H9 (cell line): ENCODE measurements around the gene CDS2. TPM values are rescaled to one million over a fixed set of nuclear protein-coding genes. Genes with fewer than 3 reads are reported as not detected.

Experiments used
- DNase-seq: peaks from one replicate; pipeline ENCODE4 v3.0.0-alpha.2; 2017
- H2AFZ ChIP-seq: one replicate; pipeline ENCODE4 v1.6.1; 2013; ENCODE audit warnings: mild to moderate bottlenecking, low read length, control low read depth, moderate library complexity
- H2AK5ac ChIP-seq: 2 replicates; pipeline ENCODE4 v1.6.1; 2013; ENCODE audit warnings: low read length, control low read depth, mixed read lengths; ENCODE audit not compliant: insufficient read length
- H2BK120ac ChIP-seq: one replicate; pipeline ENCODE4 v1.6.1; 2013; ENCODE audit warnings: low read depth, mild to moderate bottlenecking, low read length, control low read depth, inconsistent platforms; ENCODE audit not compliant: poor library complexity, severe bottlenecking
- H2BK12ac ChIP-seq: 2 replicates; pipeline ENCODE4 v1.6.1; 2013; ENCODE audit warnings: low read length, control low read depth, mixed read lengths, low read depth; ENCODE audit not compliant: insufficient read length
- H2BK15ac ChIP-seq: 2 replicates; pipeline ENCODE4 v1.6.1; 2013; ENCODE audit warnings: low read depth, low read length, control low read depth
- H2BK20ac ChIP-seq: one replicate; pipeline ENCODE4 v1.6.1; 2013; ENCODE audit warnings: low read depth, mild to moderate bottlenecking, low read length, control low read depth, inconsistent platforms; ENCODE audit not compliant: poor library complexity, severe bottlenecking
- H2BK5ac ChIP-seq: 2 replicates; pipeline ENCODE4 v1.6.1; 2013; ENCODE audit warnings: low read length, control low read depth, mixed read lengths; ENCODE audit not compliant: insufficient read length
- H3K14ac ChIP-seq: 2 replicates; pipeline ENCODE4 v1.6.1; 2013; ENCODE audit warnings: low read length, control low read depth; ENCODE audit not compliant: insufficient read depth
- H3K18ac ChIP-seq: 2 replicates; pipeline ENCODE4 v1.6.1; 2013; ENCODE audit warnings: low read depth, mild to moderate bottlenecking, mixed read lengths, low read length, control low read depth; ENCODE audit not compliant: insufficient read length
- H3K23ac ChIP-seq: 2 replicates; pipeline ENCODE4 v1.6.1; 2013; ENCODE audit warnings: low read length, control low read depth, mixed read lengths, low read depth; ENCODE audit not compliant: insufficient read length
- H3K23me2 ChIP-seq: 2 replicates; pipeline ENCODE4 v1.6.1; 2013; ENCODE audit warnings: low read depth, mild to moderate bottlenecking, mixed read lengths, low read length, control low read depth; ENCODE audit not compliant: insufficient read length, poor library complexity, severe bottlenecking
- H3K27ac ChIP-seq: 2 replicates; pipeline ENCODE4 v1.5.1; 2013; ENCODE audit warnings: low read length, control low read depth, mixed read lengths, low read depth; ENCODE audit not compliant: insufficient read length
- H3K27me3 ChIP-seq: 2 replicates; pipeline ENCODE4 v1.6.1; 2013; ENCODE audit warnings: low read length, control low read depth, inconsistent platforms; ENCODE audit not compliant: insufficient read depth
- H3K4ac ChIP-seq: 2 replicates; pipeline ENCODE4 v1.6.1; 2013; ENCODE audit warnings: low read depth, mild to moderate bottlenecking, control low read depth, inconsistent platforms, low read length, moderate library complexity
- H3K4me1 ChIP-seq: 2 replicates; pipeline ENCODE4 v1.6.1; 2013; ENCODE audit warnings: low read length, control low read depth, inconsistent platforms; ENCODE audit not compliant: insufficient read depth
- H3K4me2 ChIP-seq: 2 replicates; pipeline ENCODE4 v1.6.1; 2013; ENCODE audit warnings: low read length, control low read depth, mixed read lengths; ENCODE audit not compliant: insufficient read length, insufficient read depth
- H3K56ac ChIP-seq: 2 replicates; pipeline ENCODE4 v1.6.1; 2013; ENCODE audit warnings: low read depth, mild to moderate bottlenecking, mixed read lengths, low read length, control low read depth; ENCODE audit not compliant: insufficient read length
- H3K79me1 ChIP-seq: 2 replicates; pipeline ENCODE4 v1.6.1; 2013; ENCODE audit warnings: low read depth, mild to moderate bottlenecking, moderate library complexity, low read length, control low read depth, inconsistent platforms; ENCODE audit not compliant: insufficient read depth, poor library complexity, severe bottlenecking
- H3K79me2 ChIP-seq: 2 replicates; pipeline ENCODE4 v1.6.1; 2013; ENCODE audit warnings: low read length, control low read depth, inconsistent platforms; ENCODE audit not compliant: insufficient read depth
- H3K9ac ChIP-seq: 2 replicates; pipeline ENCODE4 v1.6.1; 2013; ENCODE audit warnings: low read length, control low read depth, mixed read lengths; ENCODE audit not compliant: insufficient read length; ENCODE audit errors: extremely low read depth
- H3K9me3 ChIP-seq: one replicate; pipeline ENCODE4 v1.6.1; 2013; ENCODE audit warnings: low read depth, low read length, inconsistent platforms; ENCODE audit not compliant: control insufficient read depth
- H3T11ph ChIP-seq: one replicate; pipeline ENCODE4 v1.6.1; 2013; ENCODE audit warnings: mild to moderate bottlenecking, low read length, control low read depth, inconsistent platforms
- H4K20me1 ChIP-seq: one replicate; pipeline ENCODE4 v1.6.1; 2013; ENCODE audit not compliant: control insufficient read depth, insufficient read length, insufficient read depth
- H4K5ac ChIP-seq: 2 replicates; pipeline ENCODE4 v1.6.1; 2013; ENCODE audit warnings: low read depth, mild to moderate bottlenecking, mixed read lengths, low read length, control low read depth; ENCODE audit not compliant: insufficient read length
- H4K8ac ChIP-seq: replicated peaks from 2 replicates; pipeline ENCODE4 v1.6.1; 2013; ENCODE audit warnings: low read length, control low read depth, mixed read lengths, low read depth; ENCODE audit not compliant: insufficient read length
- H4K91ac ChIP-seq: 2 replicates; pipeline ENCODE4 v1.6.1; 2013; ENCODE audit warnings: low read depth, mild to moderate bottlenecking, moderate library complexity, mixed read lengths, low read length, control low read depth; ENCODE audit not compliant: insufficient read length
- H3K27ac Mint-ChIP-seq, 3 experiments: 2 replicates in 2 of 3; 3 replicates in 1 of 3; pipeline ENCODE4 v1.8.0; 2020 to 2021; ENCODE audit warnings: mixed read lengths in 3 of 3, mild to moderate bottlenecking in 1 of 3, moderate library complexity in 1 of 3
- H3K27me3 Mint-ChIP-seq: 2 replicates; pipeline ENCODE4 v1.8.0; 2021; ENCODE audit warnings: low read depth, mild to moderate bottlenecking, moderate library complexity, mixed read lengths
- H3K36me3 Mint-ChIP-seq, 3 experiments: 2 replicates in 2 of 3; 3 replicates in 1 of 3; pipeline ENCODE4 v1.8.0; 2020 to 2021; ENCODE audit warnings: low read depth in 3 of 3, mixed read lengths in 3 of 3; ENCODE audit not compliant: insufficient read depth in 1 of 3
- H3K4me1 Mint-ChIP-seq, 2 experiments: 2 replicates each; pipeline ENCODE4 v1.8.0; 2020; ENCODE audit warnings: mixed read lengths in 2 of 2
- H3K4me3 Mint-ChIP-seq, 2 experiments: 2 replicates in 1 of 2; 3 replicates in 1 of 2; pipeline ENCODE4 v1.8.0; 2020 to 2021; ENCODE audit warnings: mild to moderate bottlenecking in 2 of 2, mixed read lengths in 2 of 2, moderate library complexity in 1 of 2
- H3K9me3 Mint-ChIP-seq, 2 experiments: 2 replicates in 1 of 2; 3 replicates in 1 of 2; pipeline ENCODE4 v1.8.0; 2020; ENCODE audit warnings: mild to moderate bottlenecking in 2 of 2, mixed read lengths in 2 of 2, moderate library complexity in 1 of 2
- WGBS: extraction: QIAGEN DNeasy Blood & Tissue Kit; methylation state at CpG from one replicate; pipeline ENCODE4 v1.1.7; 2013; ENCODE audit warnings: missing lambda C conversion rate, low lambda C conversion rate, mixed read lengths; ENCODE audit not compliant: insufficient read length; ENCODE audit errors: extremely low coverage; 5-methylcytosine and 5-hydroxymethylcytosine counted together
- total RNA-seq: library from RNA; stranded (reverse); gene quantifications from 2 replicates; pipeline ENCODE4 v1.2.1, GENCODE V29; 2021
- TF ChIP-seq, protein P1 (sequence below): fragments of 200-600 bp; sonication (generic); conservative IDR thresholded peaks from 3 replicates; pipeline ENCODE4 v1.8.0; 2021; ENCODE audit warnings: antibody characterized with exemption, mild to moderate bottlenecking

CDS2 gene
- total RNA-seq, 1 experiment from 2014 or later = 63.2 TPM

DNA sequence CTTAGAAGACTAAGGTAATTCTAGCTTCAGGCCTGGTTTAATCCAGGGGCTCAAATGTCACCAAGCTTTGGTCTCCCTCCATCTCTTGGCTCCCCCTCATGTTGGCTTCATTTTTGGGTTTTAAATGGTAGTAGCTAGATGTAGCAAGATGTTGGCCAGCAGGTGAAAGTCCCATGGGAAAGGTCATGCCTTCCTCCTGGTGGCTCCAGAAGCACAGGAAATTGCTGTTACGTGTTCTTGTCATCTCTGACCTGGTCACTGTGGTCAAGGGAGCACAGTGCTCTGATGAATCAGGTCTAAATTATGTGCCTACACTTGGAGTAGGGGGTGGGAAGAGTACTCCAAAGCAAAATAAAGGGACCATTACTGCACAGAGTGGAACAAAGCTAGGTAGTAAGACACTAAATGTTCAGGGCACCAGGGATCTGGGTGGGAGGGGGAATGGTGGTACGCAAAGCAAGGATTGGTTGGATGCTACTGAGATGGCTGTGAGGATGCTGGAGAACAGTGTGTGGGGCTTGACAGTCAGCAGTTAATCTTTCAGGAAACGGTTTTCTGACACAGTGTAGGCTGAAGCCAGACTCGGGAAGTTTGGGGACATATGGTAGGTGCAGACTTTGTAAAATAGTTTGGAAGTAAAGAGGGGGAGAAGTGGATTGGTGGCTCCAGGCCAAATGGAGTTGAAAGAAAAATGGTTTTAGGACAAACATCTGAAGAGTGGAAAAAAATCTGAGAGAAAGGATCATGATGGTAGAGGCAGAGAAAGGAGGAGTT is 30.1 kb downstream of the CDS2 start:
- no peaks in the 10 kb centered on the region for H3K9me3 Mint-ChIP-seq
- no peak overlapping the region for H3K27ac ChIP-seq
- no peaks in the 10 kb centered on the region for H3K79me1 ChIP-seq
- no peaks in the 10 kb centered on the region for H3K23me2 ChIP-seq
- H4K5ac ChIP-seq = no peak overlapping the region
- H3K4me2 ChIP-seq = no peak overlapping the region
- H3K56ac ChIP-seq = no peak overlapping the region
- no CpG with 5 or more reads among the region's 4 CpGs for WGBS
- H3K4me1 Mint-ChIP-seq = peaks cover 17 to 34% of the 10 kb centered on the region in 2 experiments
- H3K4me3 Mint-ChIP-seq = no peak overlapping the region
- H2BK5ac ChIP-seq = no peak overlapping the region
- H3K27me3 ChIP-seq = no peaks in the 10 kb centered on the region
- no peaks in the 10 kb centered on the region for H3K27me3 Mint-ChIP-seq
- no peak overlapping the region for H2AFZ ChIP-seq
- no peak overlapping the region for H3K14ac ChIP-seq
- H3K9ac ChIP-seq = no peak overlapping the region
- H2BK120ac ChIP-seq = no peak overlapping the region
- no peak overlapping the region for H3K18ac ChIP-seq
- H3K4me1 ChIP-seq = peaks cover 4% of the 10 kb centered on the region
- H4K20me1 ChIP-seq = no peaks in the 10 kb centered on the region
- no peaks in the 10 kb centered on the region for H3K9me3 ChIP-seq
- no peak overlapping the region for H2AK5ac ChIP-seq
- no peaks in the 10 kb centered on the region; the same call in 1 of the 2 replicates for H3K79me2 ChIP-seq
- no peak overlapping the region for H4K8ac ChIP-seq
- no peak overlapping the region for H3K23ac ChIP-seq
- DNase-seq = no peak
- no peak overlapping the region for H3T11ph ChIP-seq
- no peak overlapping the region for H2BK20ac ChIP-seq
- no peak overlapping the region for H2BK15ac ChIP-seq
- H2BK12ac ChIP-seq = no peak overlapping the region
- H3K4ac ChIP-seq = no peak overlapping the region
- no peak overlapping the region for H4K91ac ChIP-seq
- TF ChIP-seq, protein P1, sequence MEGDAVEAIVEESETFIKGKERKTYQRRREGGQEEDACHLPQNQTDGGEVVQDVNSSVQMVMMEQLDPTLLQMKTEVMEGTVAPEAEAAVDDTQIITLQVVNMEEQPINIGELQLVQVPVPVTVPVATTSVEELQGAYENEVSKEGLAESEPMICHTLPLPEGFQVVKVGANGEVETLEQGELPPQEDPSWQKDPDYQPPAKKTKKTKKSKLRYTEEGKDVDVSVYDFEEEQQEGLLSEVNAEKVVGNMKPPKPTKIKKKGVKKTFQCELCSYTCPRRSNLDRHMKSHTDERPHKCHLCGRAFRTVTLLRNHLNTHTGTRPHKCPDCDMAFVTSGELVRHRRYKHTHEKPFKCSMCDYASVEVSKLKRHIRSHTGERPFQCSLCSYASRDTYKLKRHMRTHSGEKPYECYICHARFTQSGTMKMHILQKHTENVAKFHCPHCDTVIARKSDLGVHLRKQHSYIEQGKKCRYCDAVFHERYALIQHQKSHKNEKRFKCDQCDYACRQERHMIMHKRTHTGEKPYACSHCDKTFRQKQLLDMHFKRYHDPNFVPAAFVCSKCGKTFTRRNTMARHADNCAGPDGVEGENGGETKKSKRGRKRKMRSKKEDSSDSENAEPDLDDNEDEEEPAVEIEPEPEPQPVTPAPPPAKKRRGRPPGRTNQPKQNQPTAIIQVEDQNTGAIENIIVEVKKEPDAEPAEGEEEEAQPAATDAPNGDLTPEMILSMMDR = no peak
- H3K36me3 Mint-ChIP-seq = peaks cover 0 to 3% (median 0%) of the 10 kb centered on the region in 3 experiments; a peak in 2 of 7 replicates
- H3K27ac Mint-ChIP-seq = peak overlapping the region in 2 of 3 experiments; percentile 6; a peak in 2 of 7 replicates
